Measurements from ENCODE around the gene USP20.
A peak's percentile ranks its signal among the peaks of the same experiment; 100 is the strongest.

Gene USP20

GRCh38 chr9:129823935-129824601 lies 11.2 kb upstream of the USP20 start, which contains the start of gene TOR1A:
Gene TOR1A (minus strand): TSS chr9:129824136. CDS start chr9:129824085, 51 bp downstream.
- DNase-seq: peak; percentile 91 to 93

DNA sequence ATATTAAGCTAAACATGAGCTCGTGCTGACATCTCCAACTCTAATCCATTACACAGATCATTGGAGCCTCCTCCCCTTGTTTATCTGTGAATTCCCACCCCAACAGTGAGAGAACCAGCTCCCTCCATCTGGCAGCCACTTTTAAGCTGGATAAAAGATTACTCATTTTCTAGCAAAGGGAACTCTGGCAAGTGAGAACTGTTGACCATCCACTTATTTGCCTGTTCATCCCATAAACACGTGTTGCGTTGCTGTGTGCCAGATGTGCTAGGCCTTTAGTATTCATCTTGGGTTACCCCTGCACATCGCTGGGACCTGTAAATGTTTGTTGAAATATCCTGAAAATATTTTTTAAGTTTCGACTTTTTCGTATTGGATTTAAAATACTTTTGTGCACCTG lies 8.9 kb upstream of the USP20 start:
- no peak for DNase-seq

DNA sequence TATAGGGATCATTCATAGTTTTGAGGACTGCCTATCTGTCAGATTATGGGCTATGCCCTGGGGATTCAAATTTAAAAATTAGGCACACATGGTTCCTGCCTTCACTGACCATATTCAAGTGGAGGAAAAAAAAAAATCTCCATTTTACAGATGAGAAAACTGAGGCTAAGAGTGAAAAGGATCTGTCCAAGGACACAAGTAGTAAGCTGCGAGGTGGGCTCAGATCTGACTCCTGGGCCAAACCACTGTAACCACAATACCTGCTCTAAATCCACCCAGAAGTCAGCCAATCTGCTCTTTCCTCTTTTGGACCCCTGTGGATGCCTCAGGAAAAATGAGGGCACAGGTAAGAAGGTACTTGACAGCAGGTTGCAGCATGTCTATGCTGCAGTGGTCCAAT lies 8.5 kb upstream of the USP20 start:
- DNase-seq: no peak

- no peak for DNase-seq
Observed at GRCh38 chr9:129828051-129828450, 7.2 kb upstream of the USP20 start.

- no peak for DNase-seq
Observed at GRCh38 chr9:129828969-129829368, 6.3 kb upstream of the USP20 start.

- DNase-seq: no peak
Observed at GRCh38 chr9:129832982-129833381, 2.3 kb upstream of the USP20 start.

DNA sequence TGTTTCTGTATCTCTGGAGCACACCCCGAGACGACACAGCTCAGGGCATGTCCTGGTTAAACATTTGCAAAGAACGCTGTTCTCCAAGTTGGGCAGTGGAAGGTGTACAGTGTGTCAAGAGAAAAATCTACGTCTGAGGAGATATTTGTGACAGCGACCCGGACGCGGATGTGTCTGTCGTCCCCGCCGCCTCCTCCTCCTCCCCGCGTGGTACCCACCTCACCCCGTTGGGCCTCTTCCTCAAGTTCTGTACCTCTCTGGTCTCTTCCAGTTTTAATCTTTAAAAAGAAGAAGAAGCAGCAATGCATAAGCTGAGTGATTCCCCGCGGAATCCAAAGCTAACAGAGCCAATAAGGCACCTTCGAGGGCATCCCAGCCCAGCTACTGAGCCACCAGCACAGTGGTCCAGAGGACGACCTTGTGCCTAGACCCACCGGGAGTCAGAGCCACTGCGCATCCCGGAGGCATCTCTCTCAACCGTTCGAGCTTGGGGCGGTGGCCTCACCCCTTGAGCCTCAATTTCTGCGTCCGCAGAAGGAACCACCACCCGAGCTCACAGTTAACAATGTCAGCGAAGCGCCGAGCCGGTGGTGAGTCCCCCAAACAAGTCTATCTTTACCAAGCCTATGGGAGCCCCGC lies 650 bp upstream of the USP20 start:
- DNase-seq: peak; percentile 23 to 51

GRCh38 chr9:129835860-129836223 lies 584 bp downstream of the USP20 start:
- DNase-seq: peak in 1 of 2 donors; percentile 32

DNA sequence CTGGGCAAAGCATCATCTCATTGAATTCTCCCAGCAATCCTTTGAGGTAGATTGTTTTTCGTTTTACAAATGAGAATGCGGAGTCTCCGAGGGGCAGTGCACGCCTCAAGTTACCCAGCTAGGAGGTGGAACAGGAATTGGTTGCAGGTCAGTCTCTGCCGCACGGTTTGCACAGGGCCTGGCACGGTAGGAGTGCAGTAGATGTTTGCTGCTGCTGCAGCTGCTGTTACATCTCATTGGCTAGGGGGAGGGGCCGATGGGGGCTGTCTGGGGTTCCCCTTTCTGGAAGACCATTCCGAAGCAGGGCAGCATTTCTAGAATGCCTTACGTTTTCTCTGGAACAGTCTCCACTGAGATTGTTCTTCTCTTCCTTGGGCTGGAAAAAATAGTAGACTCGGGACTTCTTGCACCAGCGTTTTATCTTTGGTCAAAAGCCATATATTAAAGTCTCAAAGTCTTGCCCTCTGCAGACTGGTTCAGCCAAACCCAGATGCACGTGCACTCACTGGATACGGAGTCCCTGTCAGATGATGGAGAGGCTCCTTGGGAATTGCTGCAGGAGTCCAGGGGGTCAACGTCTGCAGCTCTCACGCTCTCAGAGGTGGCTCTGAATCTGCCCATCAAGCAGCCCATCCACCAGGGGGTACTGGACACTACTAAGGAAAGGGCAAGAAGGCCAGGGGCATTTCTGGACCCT lies 1.2 kb downstream of the USP20 start:
- peak; percentile 44 to 54 for DNase-seq

GRCh38 chr9:129838707-129839259 lies 3.5 kb downstream of the USP20 start:
- DNase-seq: no peak

- no peak for DNase-seq
Observed at GRCh38 chr9:129839324-129840023, 4.2 kb downstream of the USP20 start.

GRCh38 chr9:129840034-129840433 lies 4.8 kb downstream of the USP20 start:
- peak in 1 of 2 donors; percentile 13 for DNase-seq

- no peak for DNase-seq
Observed at GRCh38 chr9:129841071-129841470, 5.8 kb downstream of the USP20 start.

GRCh38 chr9:129845373-129845772 lies 10.1 kb downstream of the USP20 start:
- DNase-seq: no peak

DNA sequence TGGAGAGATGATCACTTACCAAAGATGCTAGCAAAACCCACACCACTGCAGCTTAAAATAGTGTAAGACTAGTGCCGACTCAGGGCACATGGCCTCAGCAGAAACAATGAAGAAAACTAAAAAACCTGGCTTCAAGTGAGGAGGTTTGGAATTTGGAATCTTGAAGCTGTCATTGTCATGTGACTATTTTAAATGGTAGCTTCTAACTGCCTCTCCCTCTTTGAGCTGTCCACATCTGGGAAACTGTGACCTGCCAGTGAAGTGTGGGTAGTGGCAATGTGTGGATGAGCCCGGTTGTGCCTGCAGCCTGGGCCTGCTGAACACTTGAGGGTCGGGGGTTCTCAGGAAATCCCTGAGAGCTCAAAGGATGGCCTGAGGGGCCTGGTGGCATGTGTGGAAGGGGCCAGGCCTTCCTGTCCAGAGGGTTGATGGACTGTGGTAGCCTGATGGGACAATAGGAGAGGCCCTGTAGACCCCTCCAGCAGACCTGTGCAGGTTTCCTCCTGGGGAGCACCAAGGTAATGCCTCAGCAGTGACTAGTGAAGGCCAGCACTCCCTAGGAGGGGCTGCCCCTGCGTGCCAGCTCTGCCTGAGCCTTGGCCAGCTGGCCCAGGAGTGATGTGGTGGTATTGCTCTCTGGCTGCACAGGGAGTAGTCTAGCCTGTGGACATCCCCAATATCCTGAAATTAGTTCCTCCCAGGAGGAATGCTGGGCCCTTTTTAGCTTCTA lies 13.6 kb downstream of the USP20 start:
- DNase-seq: no peak

- DNase-seq: no peak
Observed at GRCh38 chr9:129849901-129850300, 14.6 kb downstream of the USP20 start.

DNA sequence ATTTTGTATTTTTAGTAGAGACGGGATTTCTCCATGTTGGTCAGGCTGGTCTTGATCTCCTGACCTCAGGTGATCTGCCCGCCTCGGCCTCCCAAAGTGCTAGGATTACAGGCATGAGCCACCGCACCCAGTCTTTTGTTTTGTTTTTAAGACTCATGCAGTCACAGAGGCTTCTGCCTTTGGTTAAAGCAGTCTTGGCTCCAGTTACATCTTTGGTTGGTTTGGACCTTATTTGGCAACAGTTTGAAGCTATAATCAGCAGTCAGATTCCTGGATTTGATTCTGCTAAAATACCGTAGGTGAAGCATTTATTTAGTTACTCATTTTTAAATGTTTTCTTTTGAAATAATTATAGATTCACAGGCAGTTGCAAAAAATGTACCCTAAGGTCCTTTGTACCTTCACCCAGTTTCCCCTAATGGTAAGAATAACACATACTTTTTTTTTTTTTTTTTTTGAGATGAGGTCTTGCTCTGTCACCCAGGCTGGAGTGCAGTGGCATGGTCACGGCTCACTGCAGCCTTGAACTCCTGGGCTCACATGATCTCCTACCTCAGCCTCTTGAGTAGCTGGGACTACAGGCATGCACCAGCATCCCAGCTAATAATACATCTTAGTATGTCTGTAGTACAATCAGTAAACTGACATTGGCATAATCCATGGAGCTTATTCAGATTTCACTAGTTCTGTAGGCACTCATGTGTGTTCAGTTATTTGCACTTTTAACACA lies 15.7 kb downstream of the USP20 start:
- DNase-seq: no peak

DNA sequence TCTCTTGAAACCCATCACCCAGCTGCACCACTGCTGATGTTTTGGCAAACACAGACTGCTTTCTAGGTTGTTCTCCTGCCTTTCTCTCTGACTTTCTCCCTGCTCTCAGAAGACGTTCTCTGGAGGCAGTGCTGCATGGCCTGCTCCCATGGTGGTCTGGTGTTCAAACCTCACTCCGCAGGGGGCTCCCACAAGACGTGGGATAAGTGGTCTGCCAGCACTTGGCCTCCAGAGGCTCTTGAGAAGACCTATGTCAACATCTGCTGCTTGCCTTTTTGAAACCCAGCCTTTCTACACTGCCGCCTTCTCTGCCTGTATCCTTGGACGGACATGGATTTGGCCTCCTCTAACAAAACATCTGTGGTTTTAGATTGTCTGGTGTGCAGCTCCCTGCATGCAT lies 16.6 kb downstream of the USP20 start:
- no peak for DNase-seq

DNA sequence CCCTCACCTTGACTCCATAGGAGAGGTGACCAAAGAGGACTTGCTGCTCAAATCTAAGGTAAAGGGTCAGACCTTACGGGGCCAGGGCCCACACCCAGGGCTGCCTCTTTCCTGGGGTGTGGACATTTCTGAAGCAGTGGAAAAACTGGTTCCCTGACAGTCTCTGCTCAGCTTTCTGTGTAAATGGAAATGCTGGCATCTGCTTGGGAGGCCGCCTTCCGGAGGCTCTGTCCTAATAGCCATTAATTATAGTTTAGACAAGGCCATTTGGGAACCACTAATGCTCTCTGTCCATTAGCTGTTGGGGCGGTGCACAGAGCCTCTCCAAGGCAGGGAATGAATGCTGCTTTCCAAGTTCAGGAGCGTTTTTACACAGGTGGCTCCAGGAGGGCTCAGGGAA lies 17.3 kb downstream of the USP20 start:
- no peak for DNase-seq

DNA sequence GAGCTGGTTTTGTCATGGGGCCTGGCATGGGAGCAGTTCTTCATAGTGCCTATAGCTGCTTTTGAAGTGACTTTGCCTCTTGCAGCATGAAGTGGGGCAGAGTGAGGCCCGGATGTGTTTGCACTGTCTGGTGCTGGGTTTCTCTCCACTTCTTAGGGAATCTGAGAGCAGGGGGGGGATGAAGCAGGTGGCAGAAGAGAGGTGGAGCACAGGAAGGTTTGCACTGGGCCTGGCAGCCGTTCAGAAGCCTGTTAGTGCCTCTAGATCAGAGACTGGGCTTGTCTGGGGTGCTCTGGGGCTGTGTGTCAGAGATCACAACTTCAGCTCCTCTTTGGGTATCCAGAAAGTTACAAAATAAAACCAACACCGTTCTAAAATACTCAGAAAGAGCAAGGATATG lies 18.4 kb downstream of the USP20 start:
- no peak for DNase-seq

- DNase-seq: no peak
Observed at GRCh38 chr9:129854588-129855110, 19.4 kb downstream of the USP20 start.

- DNase-seq: no peak
Observed at GRCh38 chr9:129857207-129857606, 21.9 kb downstream of the USP20 start.

Measured in CD4-positive, alpha-beta T cell treated with Interferon alpha-2 for 1 hour (primary cell).